GM21576 (cell line): Measurements from ENCODE around the gene HAVCR2.

Source experiments
- ATAC-seq: cut with Tn5 transposase; IDR thresholded peaks from one replicate; pipeline ENCODE4 v1.9.1; 2021; ENCODE audit warnings: mild to moderate bottlenecking, moderate library complexity; ENCODE audit not compliant: unreplicated experiment

Gene HAVCR2

DNA sequence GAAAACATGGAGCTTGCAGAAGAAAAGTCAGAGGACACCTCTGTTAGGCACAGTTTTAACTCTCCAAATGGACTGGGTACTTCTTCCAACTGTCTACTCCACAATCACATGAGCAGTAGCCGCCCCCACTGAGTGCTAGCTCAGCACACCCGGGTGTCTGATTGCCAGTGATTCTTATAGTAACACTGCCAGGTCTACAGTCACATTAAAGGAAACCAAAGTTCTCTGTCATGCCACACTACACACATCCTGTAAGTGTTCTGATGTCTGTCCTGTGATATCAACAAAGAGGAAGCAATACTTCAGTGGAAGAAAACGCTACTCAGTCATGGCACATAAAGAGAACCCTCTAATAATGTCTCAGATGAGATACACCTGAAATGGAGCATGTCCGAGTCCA is at the start of gene HAVCR2:
Gene HAVCR2, minus strand, starts transcription at position 69 of the 400 bp plus-strand sequence. Its CDS starts 61 bp downstream, at position 8.
- peak; percentile 84 for ATAC-seq

DNA sequence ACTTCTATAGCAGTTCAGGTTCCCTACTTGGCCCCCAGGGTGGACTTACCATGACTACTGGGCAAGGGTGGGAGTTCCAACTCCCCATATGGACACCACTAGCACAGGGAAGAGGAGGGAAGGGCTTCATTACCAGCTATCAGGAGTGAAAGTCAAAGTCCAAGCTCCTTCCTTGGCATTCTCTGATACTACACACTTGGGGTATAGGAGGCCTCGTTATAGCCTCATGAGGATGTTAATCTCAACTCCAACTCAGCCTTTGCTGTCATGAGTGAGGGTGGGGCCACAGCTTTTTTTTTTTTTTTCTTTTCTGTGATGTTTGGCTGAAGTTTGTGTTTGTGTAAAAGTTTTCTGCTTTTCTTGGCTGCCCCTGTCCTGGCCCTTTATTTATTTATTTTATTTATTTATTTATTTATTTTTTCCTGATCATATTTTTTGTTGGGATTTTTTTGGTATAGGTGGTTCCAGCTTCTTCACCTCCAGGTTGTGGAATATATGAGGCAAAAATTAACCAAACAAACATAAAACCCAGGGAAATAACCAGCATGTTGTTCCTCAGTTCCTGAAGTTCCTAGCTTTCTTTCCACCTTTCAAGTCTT is 48.5 kb upstream of the HAVCR2 start:
- ATAC-seq: no peak

- no peak for ATAC-seq
Observed at GRCh38 chr5:157155297-157155696, 46.5 kb upstream of the HAVCR2 start.

DNA sequence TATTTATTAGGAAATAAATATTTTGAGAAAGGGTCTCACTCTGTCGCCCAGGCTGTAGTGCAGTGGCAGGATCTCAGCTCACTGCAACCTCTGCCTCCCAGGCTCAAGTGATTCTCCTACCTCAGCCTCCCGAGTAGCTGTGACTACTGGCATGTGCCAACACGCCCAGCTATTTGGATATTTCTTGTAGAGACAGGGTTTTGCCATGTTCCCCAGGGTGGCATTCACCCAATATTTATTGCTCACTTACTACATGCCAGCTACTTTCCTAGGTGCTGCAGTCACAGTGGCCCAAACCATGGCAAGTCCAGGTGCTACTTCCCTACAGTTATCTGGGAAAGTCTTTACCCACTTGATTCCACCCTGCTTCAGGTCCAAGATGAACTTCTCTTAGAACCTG is 42.2 kb upstream of the HAVCR2 start:
- no peak for ATAC-seq

GRCh38 chr5:157148734-157149615 is 40.1 kb upstream of the HAVCR2 start:
- ATAC-seq: peak; percentile 61

GRCh38 chr5:157143127-157143971 is 34.5 kb upstream of the HAVCR2 start:
- ATAC-seq: peak; percentile 33

DNA sequence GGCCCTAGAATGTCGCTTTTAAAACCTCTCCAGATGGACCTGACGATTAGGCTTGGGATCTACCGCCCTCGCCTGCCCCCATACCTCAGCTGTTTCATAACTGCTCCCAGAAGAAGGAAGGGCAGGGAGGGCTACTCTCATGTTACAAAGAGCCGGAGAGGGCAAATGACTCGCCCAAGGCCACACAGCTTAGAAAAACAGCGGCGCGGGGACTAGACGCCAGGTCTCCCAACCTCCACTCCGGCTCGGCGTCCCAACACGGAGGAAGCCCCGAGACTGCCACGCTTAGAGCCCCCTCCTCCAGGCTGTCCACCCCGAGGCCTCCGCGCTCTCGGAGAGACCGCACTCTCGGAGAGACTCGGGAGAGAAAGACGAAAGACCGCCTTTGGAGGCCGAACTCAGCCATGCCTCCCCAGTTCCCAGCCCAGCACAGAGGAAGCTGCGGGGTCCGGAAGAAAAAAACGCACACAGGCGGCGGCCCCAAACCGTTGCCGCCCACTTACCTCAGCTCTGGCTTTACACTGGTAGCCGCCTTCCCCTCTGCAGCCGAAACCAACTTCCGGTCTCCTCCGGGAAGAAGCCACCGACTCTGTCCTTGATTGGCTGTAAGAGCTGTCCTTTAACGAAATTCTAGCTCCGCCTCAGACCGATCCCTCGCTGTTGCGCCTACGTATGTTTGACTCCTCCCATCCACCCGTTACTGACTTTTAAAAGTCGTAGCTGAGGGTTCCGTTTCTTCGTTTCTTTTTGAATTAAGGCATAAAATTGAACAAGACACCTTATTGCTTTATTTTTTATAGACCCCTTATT is 33.7 kb upstream of the HAVCR2 start, which contains the start of gene MED7:
Gene MED7, minus strand, starts transcription at position 549 of the 810 bp plus-strand sequence. CDS start 3,434 bp downstream, outside the sequence.
- ATAC-seq: peak; percentile 99

GRCh38 chr5:157137691-157138090 is 28.8 kb upstream of the HAVCR2 start:
- no peak for ATAC-seq

DNA sequence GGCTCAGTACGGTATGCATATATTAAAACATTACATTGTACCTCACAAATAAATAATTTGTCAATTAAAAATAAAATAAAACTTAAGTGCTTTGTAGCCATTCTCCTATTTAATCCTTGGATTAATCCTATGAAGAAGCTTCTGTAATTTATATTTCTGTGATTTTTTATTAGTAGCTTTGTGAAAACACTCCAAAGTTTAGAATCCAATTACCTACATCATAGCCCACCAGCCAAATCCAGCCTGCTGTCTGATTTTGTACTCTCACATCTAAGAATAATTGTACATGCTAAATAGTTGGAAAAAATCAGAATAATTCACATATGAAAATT is 23.4 kb upstream of the HAVCR2 start:
- ATAC-seq: no peak

- peak; percentile 58 for ATAC-seq
Observed at GRCh38 chr5:157130925-157131324, 22.1 kb upstream of the HAVCR2 start.

DNA sequence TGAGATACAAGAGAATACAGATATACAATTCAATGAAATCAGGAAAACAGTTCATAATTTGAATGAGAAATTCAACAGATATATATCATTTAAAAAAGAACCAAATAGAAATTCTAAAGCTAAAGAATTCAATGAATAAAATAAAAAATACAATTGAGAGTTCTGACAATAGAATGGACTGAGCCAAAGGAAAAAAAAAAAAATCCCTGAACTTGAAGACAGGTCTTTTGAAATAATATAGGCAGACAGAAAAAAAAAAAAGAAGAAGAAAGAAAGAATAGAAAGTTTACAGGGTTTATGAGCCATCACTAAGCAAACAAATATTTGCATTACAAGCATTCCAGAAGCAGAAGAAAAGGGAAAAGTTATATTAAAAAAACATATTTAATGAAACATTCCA is 12.9 kb upstream of the HAVCR2 start:
- ATAC-seq: no peak

GRCh38 chr5:157120102-157120501 is 11.3 kb upstream of the HAVCR2 start:
- ATAC-seq: no peak

- ATAC-seq: peak; percentile 66
Observed at GRCh38 chr5:157116483-157116954, 7.7 kb upstream of the HAVCR2 start.

GRCh38 chr5:157115502-157115901 is 6.7 kb upstream of the HAVCR2 start:
- ATAC-seq: no peak

DNA sequence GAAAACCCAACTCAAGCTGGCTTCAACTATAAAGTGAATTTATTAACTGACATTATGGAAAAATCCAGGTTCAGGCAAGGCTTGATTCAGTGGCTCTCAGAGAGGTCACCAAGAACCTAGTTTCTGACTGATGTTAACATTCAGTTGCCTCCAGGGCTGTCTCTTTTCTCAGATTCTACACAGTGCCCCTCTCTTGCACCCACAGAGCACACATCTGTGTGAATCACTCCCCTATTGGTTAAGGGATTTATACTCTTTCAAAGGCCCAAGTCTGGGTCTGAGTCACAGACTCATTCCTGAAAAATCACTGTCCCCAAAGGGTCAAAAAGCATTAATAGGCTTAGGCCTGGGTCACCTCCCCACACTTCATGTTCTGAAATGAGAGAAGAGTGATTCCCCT is 6.2 kb upstream of the HAVCR2 start:
- ATAC-seq: no peak

GRCh38 chr5:157113002-157113401 is 4.2 kb upstream of the HAVCR2 start:
- ATAC-seq: no peak

- peak; percentile 72 for ATAC-seq
Observed at GRCh38 chr5:157109744-157110143, 900 bp upstream of the HAVCR2 start.

DNA sequence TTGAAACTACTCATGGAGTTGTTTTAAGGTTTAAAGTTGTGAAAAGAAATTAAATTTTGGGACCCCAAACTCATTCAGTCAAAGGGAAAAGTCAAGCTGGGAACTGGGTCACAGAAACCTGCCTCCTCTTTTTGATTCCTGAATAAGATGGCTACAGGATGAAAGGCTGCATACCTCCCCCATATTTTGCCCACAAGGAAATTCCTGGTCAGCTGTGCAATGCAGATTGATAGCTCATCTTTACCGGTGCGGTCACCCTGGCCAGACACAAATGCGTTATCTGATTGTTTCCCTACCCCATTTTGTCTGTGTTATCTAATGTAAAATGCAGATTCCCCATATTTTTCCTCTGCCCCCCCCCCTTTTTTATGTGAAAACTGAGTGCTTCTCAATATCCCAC is 1.3 kb downstream of the HAVCR2 start:
- ATAC-seq: no peak

DNA sequence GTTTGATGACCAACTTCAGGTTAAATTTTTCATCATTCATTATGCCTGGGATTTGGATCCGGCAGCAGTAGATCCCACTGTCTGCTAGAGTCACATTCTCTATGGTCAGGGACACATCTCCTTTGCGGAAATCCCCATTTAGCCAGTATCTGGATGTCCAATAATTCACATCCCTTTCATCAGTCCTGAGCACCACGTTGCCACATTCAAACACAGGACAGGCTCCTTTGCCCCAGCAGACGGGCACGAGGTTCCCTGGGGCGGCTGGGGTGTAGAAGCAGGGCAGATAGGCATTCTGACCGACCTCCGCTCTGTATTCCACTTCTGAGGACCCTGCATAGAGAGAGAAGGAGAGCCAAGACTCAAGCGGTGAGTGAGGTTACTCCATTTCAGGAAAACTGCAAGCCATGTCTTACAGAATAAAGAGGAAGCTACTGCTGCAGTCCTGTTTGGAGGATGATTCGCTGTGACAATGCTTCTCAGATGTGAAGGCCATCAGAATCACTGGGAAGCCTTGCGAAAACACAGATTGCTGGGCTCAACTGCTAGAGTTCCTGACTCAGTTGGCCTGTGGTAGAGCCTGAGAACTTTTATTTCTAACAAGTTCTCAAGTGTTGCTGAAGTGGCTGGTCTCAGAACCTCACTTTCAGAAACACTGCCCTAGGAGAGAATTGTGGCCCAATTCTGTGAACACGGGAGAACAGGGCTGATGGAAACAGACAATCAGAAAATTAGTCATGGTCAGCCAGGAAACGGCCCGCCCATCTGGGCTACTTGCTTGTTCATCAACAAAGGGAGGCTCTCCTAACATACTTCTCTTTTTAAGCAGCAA is 2.0 kb downstream of the HAVCR2 start:
- no peak for ATAC-seq
